Mesendoderm (in vitro differentiated cells): ENCODE measurements around the gene ALG14.
A peak's percentile ranks its signal among the peaks of the same experiment; 100 is the strongest.
"Not testable (repeated sequence)": the region's sequence is repeated elsewhere in the genome, so short reads cannot be mapped to it uniquely, and the experiment has no call there.

Experiments used
- DNase-seq: peaks from one replicate; pipeline ENCODE4 v3.0.0; 2013
- H2AK5ac ChIP-seq: 2 replicates; pipeline ENCODE4 v1.6.1; 2013; ENCODE audit warnings: low read length, inconsistent platforms
- H2BK120ac ChIP-seq: 2 replicates; pipeline ENCODE4 v1.6.1; 2013; ENCODE audit warnings: low read depth, mild to moderate bottlenecking, low read length, moderate library complexity, mixed read lengths
- H2BK15ac ChIP-seq: replicated peaks from 2 replicates; pipeline ENCODE4 v1.6.1; 2013; ENCODE audit warnings: low read depth, mild to moderate bottlenecking, moderate library complexity
- H2BK5ac ChIP-seq: 2 replicates; pipeline ENCODE4 v1.6.1; 2013; ENCODE audit warnings: low read length, inconsistent platforms
- H3K18ac ChIP-seq: 2 replicates; pipeline ENCODE4 v1.6.1; 2013; ENCODE audit warnings: mild to moderate bottlenecking, low read length, mixed read lengths
- H3K23ac ChIP-seq: one replicate; pipeline ENCODE4 v1.6.1; 2013; ENCODE audit warnings: low read length
- H3K27ac ChIP-seq: 2 replicates; pipeline ENCODE4 v1.5.1; 2013; ENCODE audit warnings: low read depth, mild to moderate bottlenecking, inconsistent platforms, low read length, moderate library complexity
- H3K27me3 ChIP-seq: 2 replicates; pipeline ENCODE4 v1.6.1; 2013; ENCODE audit warnings: low read length, control low read depth, mild to moderate bottlenecking, inconsistent platforms; ENCODE audit not compliant: insufficient read depth, poor library complexity
- H3K36me3 ChIP-seq: 2 replicates; pipeline ENCODE4 v1.6.1; 2013; ENCODE audit warnings: low read length, inconsistent platforms; ENCODE audit not compliant: control insufficient read depth, insufficient read depth
- H3K4ac ChIP-seq: one replicate; pipeline ENCODE4 v1.6.1; 2013; ENCODE audit warnings: low read depth, mild to moderate bottlenecking, low read length, moderate library complexity
- H3K4me1 ChIP-seq: 2 replicates; pipeline ENCODE4 v1.6.1; 2013; ENCODE audit warnings: low read depth, low read length, inconsistent platforms; ENCODE audit not compliant: control insufficient read depth
- H3K4me2 ChIP-seq: 2 replicates; pipeline ENCODE4 v1.6.1; 2013; ENCODE audit warnings: low read length
- H3K4me3 ChIP-seq: 2 replicates; pipeline ENCODE4 v1.5.1; 2013; ENCODE audit warnings: mild to moderate bottlenecking, low read length
- H3K56ac ChIP-seq: one replicate; pipeline ENCODE4 v1.6.1; 2013; ENCODE audit warnings: low read length
- H3K79me1 ChIP-seq: 2 replicates; pipeline ENCODE4 v1.6.1; 2013; ENCODE audit warnings: low read length, inconsistent platforms
- H3K79me2 ChIP-seq: 2 replicates; pipeline ENCODE4 v1.6.1; 2013; ENCODE audit warnings: mild to moderate bottlenecking, low read length; ENCODE audit not compliant: control insufficient read depth, insufficient read depth
- H3K9ac ChIP-seq: 2 replicates; pipeline ENCODE4 v1.6.1; 2013; ENCODE audit warnings: low read length, inconsistent platforms
- H4K5ac ChIP-seq: one replicate; pipeline ENCODE4 v1.6.1; 2013; ENCODE audit warnings: low read length
- H4K8ac ChIP-seq: one replicate; pipeline ENCODE4 v1.6.1; 2013; ENCODE audit warnings: low read depth, mild to moderate bottlenecking, control low read depth, low read length, moderate library complexity
- WGBS: extraction: QIAGEN DNeasy Blood & Tissue Kit; methylation state at CpG from one replicate; pipeline ENCODE4 v1.1.7; 2013; ENCODE audit warnings: low lambda C conversion rate, missing lambda C conversion rate; ENCODE audit not compliant: insufficient coverage; ENCODE audit errors: extremely low coverage; 5-methylcytosine and 5-hydroxymethylcytosine counted together

The ALG14 gene

GRCh38 chr1:95027046-95027445 is 45.7 kb downstream of the ALG14 start:
- Histone ChIP-seq H2BK5ac (no peak overlapping the region), H3K4me3 (no peak overlapping the region), H4K5ac (no peak overlapping the region), H3K4me1 (no peaks in the 10 kb centered on the region), H3K56ac (no peak overlapping the region), H3K79me1 (no peaks in the 10 kb centered on the region), H3K27ac (no peak overlapping the region), H3K23ac (no peak overlapping the region), H2BK120ac (no peak overlapping the region), H4K8ac (no peak overlapping the region), H3K9ac (no peak overlapping the region), H3K4me2 (no peak overlapping the region), H2AK5ac (no peak overlapping the region), H3K27me3 (no peaks in the 10 kb centered on the region), H2BK15ac (no peak overlapping the region), H3K4ac (no peak overlapping the region), H3K18ac (no peak overlapping the region), H3K79me2 (no peaks in the 10 kb centered on the region), H3K36me3 (no peaks in the 10 kb centered on the region)
- no peak for DNase-seq
- WGBS = no CpG with 5 or more reads among the region's 4 CpGs

GRCh38 chr1:95023399-95024043 is 49.2 kb downstream of the ALG14 start:
- no peak overlapping the region for H3K56ac ChIP-seq
- H3K79me2 ChIP-seq = no peaks in the 10 kb centered on the region
- H3K36me3 ChIP-seq = no peaks in the 10 kb centered on the region
- no peak overlapping the region for H4K8ac ChIP-seq
- no peak overlapping the region for H3K9ac ChIP-seq
- no peak overlapping the region for H2BK15ac ChIP-seq
- H3K4ac ChIP-seq = no peak overlapping the region
- no peak overlapping the region for H3K4me2 ChIP-seq
- H3K79me1 ChIP-seq = no peaks in the 10 kb centered on the region
- no peak overlapping the region for H3K4me3 ChIP-seq
- H2AK5ac ChIP-seq = no peak overlapping the region
- H2BK120ac ChIP-seq = no peak overlapping the region
- H3K18ac ChIP-seq = no peak overlapping the region
- H3K23ac ChIP-seq = no peak overlapping the region
- H3K4me1 ChIP-seq = no peaks in the 10 kb centered on the region
- DNase-seq = no peak
- no CpG with 5 or more reads among the region's 3 CpGs for WGBS
- no peak overlapping the region for H4K5ac ChIP-seq
- no peak overlapping the region for H3K27ac ChIP-seq
- no peak overlapping the region for H2BK5ac ChIP-seq
- no peaks in the 10 kb centered on the region for H3K27me3 ChIP-seq

GRCh38 chr1:95022644-95022926 is 50.2 kb downstream of the ALG14 start:
- H3K4me3 ChIP-seq = no peak overlapping the region
- no peaks in the 10 kb centered on the region for H3K36me3 ChIP-seq
- no peak overlapping the region for H2BK5ac ChIP-seq
- no peak overlapping the region for H4K8ac ChIP-seq
- H3K4ac ChIP-seq = no peak overlapping the region
- H2AK5ac ChIP-seq = no peak overlapping the region
- H3K4me1 ChIP-seq = no peaks in the 10 kb centered on the region
- H3K79me1 ChIP-seq = no peaks in the 10 kb centered on the region
- no peak overlapping the region for H2BK15ac ChIP-seq
- no peak overlapping the region for H3K56ac ChIP-seq
- H4K5ac ChIP-seq = no peak overlapping the region
- H3K9ac ChIP-seq = no peak overlapping the region
- H3K79me2 ChIP-seq = no peaks in the 10 kb centered on the region
- no peak overlapping the region for H2BK120ac ChIP-seq
- no peak for DNase-seq
- peak overlapping the region; percentile 29 for H3K23ac ChIP-seq
- H3K4me2 ChIP-seq = no peak overlapping the region
- no peaks in the 10 kb centered on the region for H3K27me3 ChIP-seq
- no peak overlapping the region for H3K18ac ChIP-seq
- H3K27ac ChIP-seq = no peak overlapping the region

GRCh38 chr1:95021805-95022643 is 50.7 kb downstream of the ALG14 start:
- no peak overlapping the region for H4K8ac ChIP-seq
- no peak overlapping the region for H3K4me2 ChIP-seq
- H2BK120ac ChIP-seq = no peak overlapping the region
- no peak overlapping the region for H3K27ac ChIP-seq
- no peak overlapping the region for H4K5ac ChIP-seq
- H3K4me3 ChIP-seq = no peak overlapping the region
- no peak overlapping the region for H3K18ac ChIP-seq
- no peak overlapping the region for H3K56ac ChIP-seq
- H2AK5ac ChIP-seq = no peak overlapping the region
- no peaks in the 10 kb centered on the region for H3K79me1 ChIP-seq
- no peak overlapping the region for H3K9ac ChIP-seq
- H3K4me1 ChIP-seq = no peaks in the 10 kb centered on the region
- H2BK5ac ChIP-seq = no peak overlapping the region
- no peaks in the 10 kb centered on the region for H3K79me2 ChIP-seq
- peak overlapping the region; percentile 29 for H3K23ac ChIP-seq
- no peak overlapping the region for H2BK15ac ChIP-seq
- no peak for DNase-seq
- H3K36me3 ChIP-seq = no peaks in the 10 kb centered on the region
- H3K27me3 ChIP-seq = no peaks in the 10 kb centered on the region
- H3K4ac ChIP-seq = no peak overlapping the region
- no CpG with 5 or more reads among the region's 7 CpGs for WGBS

GRCh38 chr1:95021119-95021518 is 51.6 kb downstream of the ALG14 start:
- H4K8ac ChIP-seq = no peak overlapping the region
- H3K79me2 ChIP-seq = no peaks in the 10 kb centered on the region
- DNase-seq = no peak
- H3K27me3 ChIP-seq = no peaks in the 10 kb centered on the region
- no peak overlapping the region for H3K4me3 ChIP-seq
- H3K36me3 ChIP-seq = no peaks in the 10 kb centered on the region
- no peak overlapping the region for H2BK120ac ChIP-seq
- H3K23ac ChIP-seq = no peak overlapping the region
- no peak overlapping the region for H3K56ac ChIP-seq
- no peaks in the 10 kb centered on the region for H3K79me1 ChIP-seq
- H3K27ac ChIP-seq = no peak overlapping the region
- no peak overlapping the region for H3K4me2 ChIP-seq
- no peak overlapping the region for H2AK5ac ChIP-seq
- no peak overlapping the region for H3K18ac ChIP-seq
- WGBS = no CpG with 5 or more reads among the region's 4 CpGs
- no peak overlapping the region for H3K4ac ChIP-seq
- no peak overlapping the region for H2BK5ac ChIP-seq
- no peaks in the 10 kb centered on the region for H3K4me1 ChIP-seq
- H3K9ac ChIP-seq = no peak overlapping the region
- H2BK15ac ChIP-seq = no peak overlapping the region
- H4K5ac ChIP-seq = no peak overlapping the region

- not testable (repeated sequence) for H3K4me3 ChIP-seq
Measured at GRCh38 chr1:95019466-95019865, 53.3 kb downstream of the ALG14 start.

More at GRCh38 chr1:95019466-95019865, 53.3 kb downstream of the ALG14 start:
- H3K27me3 ChIP-seq, H3K4me2 ChIP-seq, H4K8ac ChIP-seq, H3K4ac ChIP-seq, H3K79me2 ChIP-seq, H3K4me1 ChIP-seq, H4K5ac ChIP-seq, H3K56ac ChIP-seq, H2BK15ac ChIP-seq, H3K9ac ChIP-seq, H3K18ac ChIP-seq, H3K79me1 ChIP-seq, H2BK120ac ChIP-seq, DNase-seq, H3K23ac ChIP-seq, H3K36me3 ChIP-seq, H2BK5ac ChIP-seq, H3K27ac ChIP-seq, H2AK5ac ChIP-seq: not testable (repeated sequence)
- no CpG with 5 or more reads among the region's 6 CpGs for WGBS
